HG03175 (cell line): ENCODE results near the gene CALML5.

ENCODE experiments used
- ATAC-seq: cut with Tn5 transposase; IDR thresholded peaks from one replicate; pipeline ENCODE4 v1.9.1; 2021; ENCODE audit warnings: mild to moderate bottlenecking, moderate library complexity; ENCODE audit not compliant: unreplicated experiment

Gene CALML5, protein sequence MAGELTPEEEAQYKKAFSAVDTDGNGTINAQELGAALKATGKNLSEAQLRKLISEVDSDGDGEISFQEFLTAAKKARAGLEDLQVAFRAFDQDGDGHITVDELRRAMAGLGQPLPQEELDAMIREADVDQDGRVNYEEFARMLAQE

DNA sequence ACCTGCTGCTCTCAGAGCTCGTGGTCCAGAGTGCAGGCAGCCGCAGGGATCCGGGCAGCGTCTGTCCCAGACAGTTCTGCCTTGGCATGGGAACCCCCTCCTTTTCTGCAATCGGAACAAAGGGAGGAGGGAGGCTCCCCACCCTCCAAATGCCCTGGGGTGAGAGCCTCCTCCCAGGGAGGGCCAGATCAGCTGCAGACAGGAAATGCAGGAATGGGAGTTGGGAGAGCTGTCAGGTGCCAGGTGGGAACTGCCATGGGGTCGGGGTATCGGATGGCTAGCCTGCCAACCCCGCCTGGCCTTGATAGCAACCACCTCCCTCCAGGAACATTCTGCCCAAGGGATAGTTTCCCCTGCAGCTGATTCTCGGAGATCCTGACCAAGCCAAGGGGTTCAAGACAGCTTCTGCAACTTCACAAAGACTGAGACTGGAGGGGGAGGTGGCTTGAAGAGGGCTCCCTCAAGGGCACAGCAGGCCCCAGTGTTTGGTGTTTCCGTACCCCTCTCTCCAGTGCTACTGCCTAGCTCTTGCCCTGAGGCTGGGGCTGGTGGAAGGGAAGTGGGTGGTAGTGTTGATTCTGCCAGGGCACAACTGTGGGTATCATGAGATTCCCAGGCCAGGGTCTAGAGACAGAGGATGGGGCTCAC is at the start of gene CALML5:
CALML5 (minus strand) TSS at position 78 of the 648 bp plus-strand sequence. CDS start 132 bp downstream, outside the sequence.
- ATAC-seq = no peak

DNA sequence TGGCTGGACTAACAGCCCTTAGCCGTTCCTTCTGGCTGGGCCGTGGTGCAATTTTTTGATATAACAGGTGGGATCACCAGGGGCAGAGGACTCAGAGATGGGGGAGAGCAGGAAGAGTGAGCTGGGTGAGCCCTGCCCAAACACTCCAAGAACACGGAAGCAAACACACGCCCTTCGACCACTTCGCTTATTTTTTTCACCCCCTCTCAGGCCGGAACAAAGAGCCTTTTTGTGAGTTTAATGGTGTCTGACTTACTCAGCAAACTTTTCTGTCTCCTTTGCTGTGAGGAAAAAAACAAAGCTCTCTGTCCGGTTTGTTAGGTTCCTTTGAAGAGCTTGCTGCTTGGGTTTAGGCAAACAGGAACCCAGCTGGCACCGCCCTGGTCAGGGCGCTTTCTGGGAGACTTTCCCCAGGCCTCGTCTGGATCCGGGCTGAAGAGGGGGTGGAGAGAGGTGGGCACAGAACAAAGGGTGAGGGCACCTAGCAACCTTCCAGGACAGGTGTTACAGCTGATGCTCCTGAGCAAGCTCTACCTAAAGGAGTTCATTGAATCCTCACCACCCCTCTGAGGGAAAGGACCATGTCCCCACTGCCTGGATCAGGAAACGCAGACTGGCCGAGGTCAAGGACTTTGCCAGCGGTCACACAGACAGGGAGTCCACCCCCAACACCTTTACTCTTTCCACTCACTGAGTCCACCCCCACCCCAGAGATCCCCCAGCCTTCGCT is 48.7 kb upstream of the CALML5 start:
- no peak for ATAC-seq

DNA sequence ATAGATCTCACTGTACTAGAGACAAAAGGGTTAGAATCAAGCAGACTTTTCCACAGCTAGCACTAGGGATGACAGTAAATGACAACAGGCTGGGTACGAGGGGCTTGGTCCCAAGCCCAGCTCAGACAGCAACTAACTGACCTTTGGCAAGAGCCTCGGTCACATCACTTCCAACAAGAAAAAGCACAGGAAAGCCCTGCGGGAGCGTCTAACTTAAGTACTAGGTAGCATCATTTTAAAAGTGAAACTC is 48.2 kb upstream of the CALML5 start:
- ATAC-seq = no peak

DNA sequence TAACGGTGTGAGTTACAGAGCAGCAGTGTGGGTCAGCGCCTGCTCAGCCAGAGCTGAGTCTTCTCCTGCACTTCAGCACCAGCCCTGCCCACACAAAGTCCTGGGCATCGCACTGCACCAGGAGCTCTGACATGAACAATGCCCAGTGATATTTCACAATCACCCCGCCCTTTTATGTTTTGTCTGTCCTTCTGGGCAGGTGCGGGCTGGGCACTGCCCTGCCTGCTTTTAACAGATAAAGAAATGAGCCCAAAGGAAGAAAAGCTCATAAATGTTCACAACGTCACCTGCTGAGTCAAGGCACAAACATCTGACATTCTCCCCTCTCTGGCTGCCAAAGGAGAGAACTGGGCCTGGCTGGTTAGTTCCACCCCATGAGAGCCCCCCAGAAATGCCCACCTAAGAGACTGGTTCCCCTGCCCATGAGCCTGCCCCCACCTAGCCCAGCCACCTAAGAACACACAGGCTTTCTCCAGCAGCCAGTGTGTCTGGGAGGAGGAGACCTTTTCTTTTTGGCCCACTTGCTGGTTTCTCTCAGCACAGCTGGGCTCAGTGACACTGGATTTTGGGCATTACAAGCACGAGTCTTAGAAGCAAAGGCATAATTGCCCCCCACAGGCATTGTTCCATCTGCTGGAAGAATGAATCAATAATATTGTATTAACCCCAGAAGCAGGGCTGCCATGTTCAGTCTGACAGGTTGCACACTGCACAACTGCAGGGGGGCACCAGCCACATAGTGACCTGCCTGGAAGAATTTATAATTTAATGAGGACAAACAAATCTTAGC is 47.7 kb upstream of the CALML5 start:
- ATAC-seq = no peak

DNA sequence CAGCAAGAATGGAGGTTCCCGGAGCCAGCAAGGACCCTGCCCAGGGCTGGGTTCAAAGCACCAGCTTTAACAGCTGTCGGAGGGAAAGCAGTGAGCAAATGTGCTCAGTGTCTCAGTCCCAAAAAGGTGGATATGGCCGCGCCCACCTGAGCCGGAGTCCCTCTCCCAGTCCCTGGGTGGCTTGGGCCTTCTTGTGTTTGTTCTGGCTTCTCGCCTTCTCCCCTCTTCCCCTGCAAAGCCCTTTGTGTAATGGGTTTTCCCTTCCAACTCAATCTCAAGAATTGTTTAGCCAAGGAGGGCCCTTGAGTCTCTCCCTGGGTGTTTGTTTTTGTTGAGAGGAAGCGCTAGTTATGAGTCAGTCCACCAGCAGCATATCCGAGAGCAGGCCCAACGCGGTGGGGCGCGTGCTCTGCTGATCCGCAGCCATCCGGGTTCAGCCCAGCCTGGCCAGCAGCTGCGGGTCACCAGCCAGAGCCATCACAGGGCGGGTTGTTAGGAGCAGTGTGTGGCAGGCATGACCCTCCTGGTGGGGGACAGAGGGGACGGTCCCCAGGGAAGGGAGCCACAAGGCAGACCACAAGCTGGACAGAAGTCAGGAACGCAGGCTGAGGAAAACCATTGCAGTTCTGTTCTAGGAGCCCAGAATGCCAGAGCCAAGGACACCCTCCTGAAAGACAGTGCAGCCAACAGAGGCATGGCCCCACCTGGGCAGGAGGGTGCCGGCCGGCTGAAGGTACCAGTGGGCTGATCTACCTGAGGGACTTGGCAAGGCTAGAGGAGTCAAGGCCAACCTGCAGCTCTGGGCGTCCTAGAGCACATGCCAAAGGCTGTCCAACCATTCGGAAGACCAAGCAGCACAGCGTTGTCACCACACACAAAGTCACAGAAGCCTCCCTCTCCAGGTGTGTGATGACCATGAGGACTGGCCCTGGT is 46.7 kb upstream of the CALML5 start:
- ATAC-seq = no peak

DNA sequence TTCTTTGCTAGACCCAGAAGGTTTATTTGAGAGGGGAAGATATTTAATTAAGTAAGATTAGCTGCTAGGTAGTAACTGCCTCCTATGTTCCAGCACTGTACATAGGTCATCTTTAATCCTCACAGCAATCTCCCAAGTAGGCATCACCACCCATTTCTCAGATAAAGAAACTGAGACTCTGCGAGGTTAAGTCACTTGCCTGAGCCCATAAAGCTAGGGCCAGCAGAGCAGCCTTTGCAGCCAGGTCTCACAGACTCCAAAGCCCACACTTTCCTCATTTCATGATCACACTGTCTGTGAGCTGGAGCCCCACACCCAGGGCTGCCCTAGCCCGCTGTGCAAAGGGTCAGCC is 46.0 kb upstream of the CALML5 start:
- no peak for ATAC-seq

DNA sequence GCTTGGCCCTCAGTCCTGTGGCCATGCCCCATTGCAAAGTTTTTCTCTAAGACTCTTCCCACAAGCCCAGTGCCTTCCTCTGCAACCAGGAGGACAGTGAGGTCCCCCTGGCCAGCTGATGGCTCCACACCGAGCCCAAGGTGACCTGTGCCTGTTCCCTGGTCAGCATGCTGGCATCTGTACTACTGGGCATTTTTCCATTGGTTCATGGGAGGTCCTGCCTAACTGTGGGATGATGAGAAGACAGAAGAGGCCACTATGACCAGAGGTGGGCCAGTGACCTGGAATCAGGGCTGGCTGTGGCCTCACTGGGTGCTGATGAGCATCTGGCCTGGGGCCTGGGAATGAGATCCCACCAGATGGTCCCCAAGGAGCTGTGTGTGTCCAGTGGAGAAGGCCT is 45.6 kb upstream of the CALML5 start:
- ATAC-seq = no peak

DNA sequence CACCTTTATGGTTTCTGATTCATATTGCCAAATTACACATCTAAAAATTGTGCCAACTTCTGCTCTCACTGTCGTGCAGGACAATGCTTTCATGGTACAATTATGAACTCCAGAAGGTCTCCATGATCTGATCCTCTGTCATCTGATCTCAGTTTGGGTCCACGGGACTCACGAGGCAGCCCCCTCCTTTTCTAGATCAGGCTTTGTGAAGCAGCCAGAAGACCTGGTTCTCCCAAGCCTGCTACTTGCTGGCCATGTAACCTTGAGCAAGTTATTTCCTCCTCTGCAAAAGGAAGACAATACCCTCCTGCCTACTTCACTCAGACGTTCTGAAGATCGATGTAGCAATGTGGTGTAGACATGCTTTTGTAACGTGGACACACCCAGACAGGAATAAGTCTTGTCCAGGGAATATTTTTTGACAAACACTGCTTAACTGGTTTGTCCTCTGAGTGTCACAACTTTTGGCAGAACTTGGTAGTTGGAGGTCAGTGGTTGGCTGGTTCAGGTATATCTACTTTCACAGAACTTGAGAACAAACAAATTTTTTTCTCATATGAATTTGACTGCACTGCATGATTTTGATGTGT is 44.9 kb upstream of the CALML5 start:
- no peak for ATAC-seq

DNA sequence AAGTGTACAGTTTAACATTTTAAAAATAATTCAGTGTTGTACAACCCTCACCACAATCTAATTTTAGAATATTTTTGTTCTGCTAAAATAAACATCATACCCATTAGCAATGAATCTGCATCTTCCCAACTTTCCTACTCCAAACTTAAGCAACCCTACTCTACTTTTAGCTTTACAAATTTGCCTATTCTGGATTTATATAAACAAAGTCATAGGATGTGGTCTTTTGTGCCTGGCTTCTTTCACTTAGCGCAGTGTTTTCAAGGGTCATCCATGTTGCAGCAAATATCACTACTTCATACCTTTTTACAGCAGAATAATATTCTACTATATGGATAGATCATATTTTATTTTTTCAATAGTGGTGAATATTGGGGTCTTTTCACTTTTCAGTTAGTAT is 44.3 kb upstream of the CALML5 start:
- ATAC-seq = no peak

DNA sequence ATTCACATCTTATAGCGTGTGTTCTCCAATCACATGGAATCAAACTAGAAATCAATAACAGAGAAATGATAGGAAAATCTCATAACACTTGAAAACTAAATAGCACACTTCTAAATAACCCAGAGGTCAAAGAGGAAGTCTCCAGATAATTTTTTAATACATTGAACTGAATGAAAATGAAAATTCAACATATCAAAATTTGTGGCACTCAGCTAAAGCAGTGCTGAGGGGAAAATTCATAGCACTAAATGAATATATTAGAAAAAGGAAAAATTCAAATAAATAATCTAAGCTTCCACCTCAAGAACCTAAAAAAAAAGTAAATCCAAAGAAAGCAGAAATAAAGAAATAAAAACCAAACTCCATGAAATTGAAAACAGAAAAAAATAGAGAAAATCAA is 42.7 kb upstream of the CALML5 start:
- ATAC-seq = no peak

DNA sequence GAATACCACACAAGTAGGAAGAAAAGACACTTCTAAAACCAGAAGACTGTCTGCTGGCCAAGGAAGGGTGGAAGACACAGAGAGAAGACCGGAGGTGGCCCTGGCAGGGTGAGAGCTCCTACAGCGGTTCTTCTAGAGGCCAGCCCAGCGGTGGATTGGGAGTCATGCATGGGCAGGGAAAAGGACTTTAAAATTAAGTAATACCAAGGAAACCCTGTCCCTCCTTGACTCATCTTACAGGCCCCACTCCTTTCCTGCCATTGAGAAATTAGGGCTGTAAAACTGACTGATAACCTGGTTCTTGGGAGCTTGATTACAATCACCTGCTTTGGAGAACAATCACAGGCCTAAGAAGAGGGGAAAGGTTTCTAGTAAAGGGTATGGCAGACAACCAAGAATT is 41.5 kb upstream of the CALML5 start:
- no peak for ATAC-seq

DNA sequence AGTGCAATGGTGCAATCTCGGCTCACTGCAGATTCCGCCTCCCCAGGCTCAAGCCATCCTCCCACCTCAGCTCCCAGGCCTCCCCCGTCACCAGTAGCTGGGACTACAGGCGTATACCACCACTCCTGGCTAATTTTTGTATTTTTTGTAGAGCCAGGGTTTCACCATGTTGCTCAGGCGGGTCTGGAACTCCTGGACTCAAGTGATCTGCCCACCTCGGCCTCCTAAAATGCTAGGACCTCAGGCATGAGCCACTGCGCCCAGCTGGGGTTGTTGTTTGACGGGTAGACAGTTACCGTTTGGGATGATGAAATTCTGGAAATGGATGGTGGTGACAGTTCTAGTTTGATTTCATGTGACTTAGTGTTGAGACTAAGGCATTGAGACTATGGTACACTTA is 40.7 kb upstream of the CALML5 start:
- no peak for ATAC-seq

DNA sequence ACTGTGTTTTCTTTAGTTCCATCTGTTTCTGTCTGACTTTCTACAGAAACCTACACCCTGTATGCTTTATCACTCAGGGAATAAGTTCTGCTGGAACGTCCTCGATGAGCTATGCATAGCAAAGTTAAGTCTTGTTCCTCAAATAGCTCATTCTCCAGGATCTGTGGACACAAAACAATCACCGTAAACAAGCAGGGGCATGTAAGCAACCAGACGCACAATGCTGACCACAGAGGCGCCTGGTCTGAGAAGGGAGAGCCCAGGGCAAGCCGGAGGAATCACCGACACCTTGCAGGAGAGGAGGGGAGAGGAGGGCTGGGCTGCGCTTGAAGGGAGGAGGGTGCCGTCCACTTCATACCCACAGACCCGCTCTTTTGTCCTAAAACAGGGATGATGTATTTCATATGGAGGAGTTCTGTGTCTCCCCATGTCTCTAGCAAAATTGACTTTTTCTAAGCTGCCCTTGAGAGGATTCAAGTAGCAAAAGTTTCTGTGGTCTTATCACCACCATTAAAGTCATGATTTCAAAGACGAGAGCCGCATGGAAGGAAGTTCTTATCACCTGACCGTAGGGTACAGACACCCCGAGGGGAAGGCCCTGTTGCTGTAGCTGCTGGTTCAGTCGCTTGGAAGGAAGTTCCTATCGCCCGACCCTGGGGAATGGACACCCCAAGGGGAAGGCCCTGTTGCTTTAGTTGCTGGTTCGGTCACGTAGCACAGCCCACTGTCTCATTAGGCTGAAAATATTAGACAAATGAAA is 39.7 kb upstream of the CALML5 start:
- no peak for ATAC-seq

DNA sequence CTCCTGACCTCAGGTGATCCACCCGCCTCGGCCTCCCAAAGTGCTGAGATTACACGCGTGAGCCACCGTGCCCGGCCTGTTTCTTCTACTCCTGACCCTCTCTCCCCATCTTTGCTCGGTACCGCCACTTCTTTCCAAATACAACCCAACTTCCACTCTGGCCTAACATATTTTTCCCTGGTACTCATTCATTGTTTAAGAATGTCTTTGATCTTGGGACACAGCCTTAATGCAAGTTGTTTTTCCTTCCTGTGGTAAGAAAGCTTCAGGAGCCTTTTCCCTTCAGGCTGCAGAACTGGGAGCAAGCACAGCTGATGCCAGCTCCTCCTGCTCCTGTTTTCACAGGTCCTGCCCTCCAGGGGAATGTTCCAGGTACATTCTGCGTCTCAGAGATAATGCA is 39.1 kb upstream of the CALML5 start:
- ATAC-seq = no peak

DNA sequence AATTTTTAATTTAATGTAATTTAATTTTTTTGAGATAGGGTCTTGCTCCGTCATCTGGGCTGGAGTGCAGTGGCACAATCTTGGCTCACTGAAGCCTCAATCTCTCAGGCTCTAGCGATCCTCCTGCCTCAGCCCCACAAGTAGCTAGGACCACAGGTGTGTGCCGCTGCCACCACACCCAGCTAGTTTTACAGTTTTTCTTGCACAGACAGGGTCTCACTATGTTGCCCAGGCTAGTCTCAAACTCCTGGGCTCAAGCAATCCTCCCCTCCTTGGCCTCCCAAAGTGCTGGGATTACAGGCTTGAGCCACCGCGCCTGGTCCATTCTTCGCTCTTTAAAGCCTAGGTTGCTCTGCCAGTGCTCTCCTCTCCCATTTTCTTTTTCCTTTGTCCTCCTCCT is 38.3 kb upstream of the CALML5 start:
- ATAC-seq = no peak

DNA sequence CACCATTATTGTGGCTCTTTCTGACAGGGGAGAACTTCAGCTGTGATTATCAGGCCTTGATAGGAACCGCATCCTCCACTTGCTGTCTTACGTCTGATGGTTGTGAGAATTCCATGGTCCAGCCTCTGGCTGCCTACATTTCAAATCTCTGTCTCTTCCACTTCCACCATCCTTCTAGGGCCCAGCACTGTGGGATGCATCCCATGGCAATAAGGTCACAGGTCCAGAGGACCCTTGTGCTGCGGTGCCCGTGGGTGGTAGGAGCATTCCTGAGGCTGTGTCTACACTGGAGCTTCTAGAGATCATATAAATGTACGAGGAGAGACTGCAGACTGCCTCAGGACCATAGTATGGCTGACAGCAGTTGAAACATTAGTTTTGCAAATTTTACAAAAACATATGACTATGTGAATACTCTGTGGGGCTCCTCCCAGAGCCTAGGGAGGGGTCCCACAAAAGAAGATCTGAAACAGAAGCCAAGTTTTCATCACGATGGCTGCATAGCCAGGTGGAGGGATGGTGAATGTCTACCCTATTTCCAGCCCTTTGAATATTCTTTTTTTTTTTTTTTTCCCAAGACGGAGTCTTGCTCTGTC is 37.2 kb upstream of the CALML5 start:
- no peak for ATAC-seq

DNA sequence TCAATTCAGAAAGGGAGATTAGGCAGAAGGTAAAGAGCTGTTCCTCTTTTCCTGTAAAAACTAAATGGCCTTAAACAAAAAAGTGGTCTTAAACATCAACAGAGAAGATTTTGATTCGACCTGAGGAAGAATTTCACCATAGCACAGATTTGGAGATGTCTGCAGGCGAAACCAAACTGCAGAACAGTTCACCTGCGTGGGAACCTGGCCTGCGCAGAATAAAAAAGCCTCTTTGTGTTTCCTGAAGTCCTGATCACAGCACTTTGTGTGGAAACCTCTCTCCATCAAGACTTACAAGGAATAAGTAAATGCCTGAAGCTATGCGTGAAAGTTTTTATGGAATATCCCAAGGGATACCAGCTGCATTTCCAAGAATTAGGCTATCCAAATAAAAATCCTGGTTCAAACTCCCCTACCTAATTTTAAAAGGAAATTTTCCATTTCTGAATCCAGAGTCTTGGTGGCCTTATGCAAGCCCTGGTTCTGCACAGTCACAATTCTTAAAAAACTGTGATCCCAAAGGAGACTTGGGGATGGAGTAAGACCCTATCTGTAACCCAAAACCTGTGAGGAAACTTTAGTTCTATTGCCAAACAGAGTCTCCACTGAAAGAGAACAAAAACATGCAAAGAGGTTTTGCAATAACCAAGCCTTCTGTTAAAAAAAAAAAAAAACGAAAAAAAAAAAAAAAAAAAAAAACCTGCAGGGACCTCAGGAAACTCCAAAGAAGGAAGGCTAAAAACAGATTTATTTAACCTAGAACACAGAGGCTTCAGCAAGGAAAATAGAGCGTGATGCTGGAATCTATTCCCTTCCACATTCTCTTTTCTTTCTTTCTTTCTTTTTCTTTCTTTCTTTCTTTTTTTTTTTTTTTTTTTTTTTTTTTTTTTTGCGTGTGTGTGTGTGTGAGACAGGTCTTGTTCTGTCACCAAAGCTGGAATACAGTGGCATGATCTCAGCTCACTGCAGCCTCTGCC is 35.8 kb upstream of the CALML5 start:
- no peak for ATAC-seq
